ENCODE measurements around the gene KLHL21.
"Not testable (repeated sequence)": the region's sequence is repeated elsewhere in the genome, so short reads cannot be mapped to it uniquely, and the experiment has no call there.

KLHL21 gene, protein sequence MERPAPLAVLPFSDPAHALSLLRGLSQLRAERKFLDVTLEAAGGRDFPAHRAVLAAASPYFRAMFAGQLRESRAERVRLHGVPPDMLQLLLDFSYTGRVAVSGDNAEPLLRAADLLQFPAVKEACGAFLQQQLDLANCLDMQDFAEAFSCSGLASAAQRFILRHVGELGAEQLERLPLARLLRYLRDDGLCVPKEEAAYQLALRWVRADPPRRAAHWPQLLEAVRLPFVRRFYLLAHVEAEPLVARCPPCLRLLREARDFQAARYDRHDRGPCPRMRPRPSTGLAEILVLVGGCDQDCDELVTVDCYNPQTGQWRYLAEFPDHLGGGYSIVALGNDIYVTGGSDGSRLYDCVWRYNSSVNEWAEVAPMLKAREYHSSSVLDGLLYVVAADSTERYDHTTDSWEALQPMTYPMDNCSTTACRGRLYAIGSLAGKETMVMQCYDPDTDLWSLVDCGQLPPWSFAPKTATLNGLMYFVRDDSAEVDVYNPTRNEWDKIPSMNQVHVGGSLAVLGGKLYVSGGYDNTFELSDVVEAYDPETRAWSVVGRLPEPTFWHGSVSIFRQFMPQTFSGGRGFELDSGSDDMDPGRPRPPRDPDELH

GRCh38 chr1:6602669-6603237 is at the start of gene KLHL21:
Gene KLHL21, minus strand, starts transcription at chr1:6602869. Its CDS starts 52 bp downstream, at chr1:6602817.
- peak; percentile 86 to 90 for DNase-seq

DNA sequence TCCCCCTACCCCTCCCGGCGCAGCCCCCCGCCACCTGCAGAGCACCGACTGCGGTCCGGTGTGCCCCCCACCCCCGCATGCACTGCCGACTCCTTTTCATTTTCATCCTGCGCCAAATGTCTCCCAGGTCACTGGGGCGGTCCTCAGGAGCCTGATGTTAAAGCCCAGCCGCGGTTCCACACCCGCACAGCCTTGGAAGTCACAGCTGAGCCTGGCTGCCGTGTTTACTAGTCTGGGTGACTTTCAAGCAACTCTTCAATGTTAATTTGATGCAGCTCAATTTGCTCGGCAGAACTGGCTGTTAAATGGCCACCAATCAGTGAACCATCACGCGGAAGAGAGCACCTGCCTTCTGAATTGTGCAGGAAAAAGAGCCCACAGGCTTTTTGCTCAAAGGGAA is 49.2 kb upstream of the KLHL21 start:
- DNase-seq, result no peak

GRCh38 chr1:6648556-6648955 is 45.9 kb upstream of the KLHL21 start:
- DNase-seq, result no peak

DNA sequence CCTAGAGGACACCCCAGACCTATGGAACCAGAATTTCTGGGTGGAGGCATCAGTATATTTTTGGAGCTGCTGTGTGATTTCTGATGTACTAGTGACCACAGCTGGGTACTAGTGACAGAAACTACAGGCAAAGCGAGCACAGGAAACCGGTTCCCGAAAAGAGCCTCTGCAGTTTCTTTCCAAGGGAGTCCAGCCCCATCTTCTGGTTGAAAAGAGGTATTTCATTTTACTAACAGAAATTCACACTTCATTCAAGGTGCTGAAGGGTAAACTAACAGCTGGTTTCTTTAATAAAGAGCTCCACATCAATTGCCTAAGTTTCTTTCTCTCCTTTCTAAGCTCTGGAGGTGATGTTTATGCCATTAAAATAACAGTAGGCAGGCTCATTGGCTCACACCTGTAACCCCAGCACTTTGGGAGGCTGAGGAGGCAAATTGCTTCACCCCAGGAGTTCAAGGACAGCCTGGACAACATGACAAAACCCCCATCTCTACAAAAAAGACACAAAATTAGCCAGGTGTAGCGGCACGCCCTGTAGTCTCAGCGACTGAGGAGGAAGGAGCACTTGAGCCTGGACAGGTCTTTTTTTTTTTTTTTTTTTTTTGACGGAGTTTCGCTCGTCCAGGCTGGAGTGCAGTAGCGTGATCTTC is 44.0 kb upstream of the KLHL21 start:
- DNase-seq, result no peak

DNA sequence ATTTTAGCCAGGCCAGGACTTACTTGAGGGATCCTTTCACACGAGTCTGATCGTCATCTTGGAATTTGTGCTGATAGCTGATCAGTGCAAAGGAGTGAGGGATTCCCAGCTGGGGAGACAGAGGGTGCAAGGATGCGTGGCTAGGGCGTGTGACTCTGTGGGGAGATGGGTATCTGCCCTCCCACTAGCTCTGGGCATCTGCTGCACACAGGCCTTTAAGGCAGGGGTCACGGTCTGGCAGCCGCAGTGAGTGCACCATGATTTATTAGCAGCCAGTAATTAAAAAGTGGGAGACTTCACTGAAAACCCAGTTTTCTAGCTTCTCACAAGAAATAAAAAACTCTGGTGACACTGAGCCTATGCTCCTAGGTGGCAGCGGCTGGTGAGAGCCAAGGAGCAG is 42.3 kb upstream of the KLHL21 start:
- DNase-seq, result no peak

DNA sequence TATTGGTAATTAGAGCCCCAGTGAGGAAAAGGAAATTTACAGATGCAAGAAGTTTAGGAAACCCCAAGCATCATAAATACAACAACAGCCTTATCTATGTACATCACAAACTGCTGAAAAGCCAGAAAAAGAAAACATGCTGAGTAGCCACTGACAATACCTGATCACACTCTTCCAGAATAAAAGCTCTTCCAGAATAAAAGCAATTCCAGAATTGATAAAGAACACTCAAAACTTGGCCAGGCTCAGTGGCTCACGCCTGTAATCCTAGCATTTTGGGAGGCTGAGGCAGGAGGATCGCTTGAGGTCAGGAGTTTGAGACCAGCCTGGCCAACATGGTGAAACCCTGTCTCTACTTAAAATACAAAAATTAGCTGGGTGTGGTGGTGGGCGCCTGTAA is 38.2 kb upstream of the KLHL21 start:
- not testable (repeated sequence) for DNase-seq

GRCh38 chr1:6638226-6638625 is 35.6 kb upstream of the KLHL21 start:
- DNase-seq, result no peak

- DNase-seq, result no peak
Measured at GRCh38 chr1:6637770-6638169, 35.1 kb upstream of the KLHL21 start.

DNA sequence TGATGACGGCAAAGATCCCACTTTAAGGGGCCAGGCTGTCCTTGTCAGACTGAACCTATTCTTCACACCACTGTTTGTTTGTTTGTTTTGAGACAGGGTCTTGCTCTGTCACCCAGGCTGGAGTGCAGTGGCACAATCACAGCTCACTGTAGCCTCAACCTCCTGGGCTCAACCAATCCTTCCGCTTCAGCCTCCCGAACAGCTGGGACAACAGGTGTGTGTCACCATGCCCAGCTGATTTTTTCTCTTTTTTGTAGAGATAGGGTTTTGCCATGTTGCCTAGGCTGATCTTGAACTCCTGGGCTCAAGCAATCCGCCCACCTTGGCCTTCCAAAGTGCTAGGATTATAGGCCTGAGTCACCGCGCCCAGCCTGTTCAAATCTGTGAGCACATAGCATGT is 34.1 kb upstream of the KLHL21 start:
- not testable (repeated sequence) for DNase-seq

GRCh38 chr1:6635910-6636760 is 33.5 kb upstream of the KLHL21 start:
- no peak for DNase-seq

DNA sequence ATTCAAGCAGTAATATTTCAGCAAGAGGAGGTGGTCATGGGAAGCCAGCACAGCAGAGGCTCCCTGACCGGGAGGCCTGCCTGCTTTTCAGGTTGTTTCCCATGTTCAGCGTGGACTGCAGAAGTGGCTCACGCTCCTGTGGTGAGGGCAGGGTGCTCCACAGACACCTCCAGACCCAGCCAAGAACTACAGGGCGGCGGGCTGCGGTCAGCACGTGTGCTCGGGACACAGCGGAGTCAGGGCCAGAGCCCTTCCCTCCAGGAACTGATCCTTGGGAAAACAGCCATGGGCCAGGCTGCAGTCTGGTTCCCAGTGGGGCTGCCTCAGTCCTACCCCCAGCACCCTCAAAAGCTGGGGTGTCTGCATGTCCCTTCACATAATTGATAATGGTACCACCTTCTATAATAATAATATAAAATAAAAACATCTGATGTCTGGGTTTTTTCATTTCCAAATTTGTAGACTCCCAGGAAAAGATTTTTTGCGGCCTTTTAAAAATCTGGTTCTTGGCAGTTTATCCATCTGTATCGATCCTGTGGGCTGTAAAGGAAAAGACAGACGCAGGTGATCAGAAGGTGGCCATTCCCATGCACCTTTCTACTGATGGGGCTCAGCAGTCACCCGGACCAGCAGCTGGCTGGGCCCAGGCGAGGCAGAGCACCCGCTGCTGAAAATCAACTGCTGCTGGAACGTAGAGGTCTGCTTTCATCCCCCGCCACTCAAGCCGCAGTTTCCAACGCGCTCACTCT is 32.7 kb upstream of the KLHL21 start:
- DNase-seq, result no peak

- peak; percentile 55 to 59 for DNase-seq
Measured at GRCh38 chr1:6634371-6635052, 31.8 kb upstream of the KLHL21 start.

DNA sequence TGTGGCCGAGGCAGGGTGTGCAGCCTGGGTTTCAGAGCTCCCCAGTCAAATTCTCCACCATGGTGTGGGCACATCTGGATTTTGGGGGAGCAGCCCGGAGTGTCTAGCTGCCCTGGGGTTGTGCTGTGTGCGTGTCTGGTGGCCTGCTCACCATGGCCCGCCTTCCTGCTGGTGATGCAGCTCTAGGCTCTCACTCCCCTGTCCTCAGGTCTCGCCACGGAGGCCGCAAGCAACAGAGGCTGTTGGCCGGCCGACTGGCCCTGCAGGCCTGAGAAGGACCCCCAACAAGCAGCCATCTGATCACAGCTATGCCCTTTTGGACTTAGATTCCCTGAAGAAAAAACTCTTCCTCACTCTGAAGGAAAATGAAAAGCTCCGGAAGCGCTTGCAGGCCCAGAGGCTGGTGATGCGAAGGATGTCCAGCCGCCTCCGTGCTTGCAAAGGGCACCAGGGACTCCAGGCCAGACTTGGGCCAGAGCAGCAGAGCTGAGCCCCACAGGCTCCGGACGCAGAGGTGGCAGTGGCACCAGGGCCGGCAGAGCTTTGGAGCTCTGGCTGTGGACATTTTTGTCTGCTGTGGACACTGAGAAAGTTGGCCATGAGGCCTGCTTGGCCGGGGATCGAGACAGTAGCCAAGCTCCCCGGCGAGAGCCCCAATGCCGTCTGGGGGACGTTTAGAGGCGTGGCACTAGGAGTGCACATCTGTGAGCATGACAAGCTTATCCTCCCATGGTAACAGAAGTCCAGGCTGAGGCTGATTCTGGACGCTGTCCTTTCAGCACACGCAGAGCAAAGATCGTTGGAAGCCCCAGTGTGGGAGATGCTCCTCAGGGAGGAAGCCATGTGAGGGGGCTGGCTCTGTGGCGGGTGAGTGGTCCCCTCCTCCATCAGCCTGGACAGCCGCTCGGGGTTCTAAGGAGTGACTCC is 30.2 kb upstream of the KLHL21 start:
- DNase-seq, result no peak

DNA sequence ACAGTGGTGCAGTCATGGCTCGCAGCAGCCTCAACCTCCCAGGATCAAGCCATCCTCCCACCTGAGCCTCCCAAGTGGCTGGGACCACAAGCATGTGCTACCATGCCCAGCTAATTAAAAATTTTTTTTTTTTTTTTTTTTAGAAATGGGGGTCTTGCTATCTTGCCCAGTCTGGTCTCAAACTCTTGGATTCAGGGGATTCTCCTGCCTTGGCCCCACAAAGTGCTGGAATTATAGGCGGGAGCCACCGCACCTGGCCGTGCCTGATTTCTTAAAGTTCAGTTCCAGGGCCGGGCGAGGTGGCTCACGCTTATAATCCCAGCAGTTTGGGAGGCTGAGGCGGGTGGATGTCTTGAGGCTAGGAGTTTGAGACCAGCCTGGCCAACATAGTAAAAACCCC is 28.4 kb upstream of the KLHL21 start:
- DNase-seq, result no peak

DNA sequence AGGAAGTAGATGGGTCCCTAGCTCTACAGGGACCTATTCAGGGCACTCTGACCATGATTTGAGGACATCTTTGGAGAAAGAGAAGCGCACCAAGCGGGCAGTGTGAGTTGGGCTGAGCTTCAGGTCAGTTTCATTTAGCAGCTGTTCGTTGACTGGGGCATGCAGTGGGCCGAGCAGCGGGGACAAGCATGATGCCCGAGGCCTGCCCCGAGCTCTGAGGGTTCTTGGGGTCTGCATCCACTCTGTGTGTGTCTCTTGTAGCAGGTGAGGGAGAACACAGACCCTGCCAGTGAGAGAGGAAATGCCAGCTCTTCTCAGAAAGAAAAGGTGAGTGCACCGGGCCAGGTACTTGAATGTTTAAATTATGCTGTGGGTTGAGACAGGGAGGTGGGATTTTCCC is 27.4 kb upstream of the KLHL21 start:
- no peak for DNase-seq

- DNase-seq, result no peak
Measured at GRCh38 chr1:6628971-6629479, 26.4 kb upstream of the KLHL21 start.

DNA sequence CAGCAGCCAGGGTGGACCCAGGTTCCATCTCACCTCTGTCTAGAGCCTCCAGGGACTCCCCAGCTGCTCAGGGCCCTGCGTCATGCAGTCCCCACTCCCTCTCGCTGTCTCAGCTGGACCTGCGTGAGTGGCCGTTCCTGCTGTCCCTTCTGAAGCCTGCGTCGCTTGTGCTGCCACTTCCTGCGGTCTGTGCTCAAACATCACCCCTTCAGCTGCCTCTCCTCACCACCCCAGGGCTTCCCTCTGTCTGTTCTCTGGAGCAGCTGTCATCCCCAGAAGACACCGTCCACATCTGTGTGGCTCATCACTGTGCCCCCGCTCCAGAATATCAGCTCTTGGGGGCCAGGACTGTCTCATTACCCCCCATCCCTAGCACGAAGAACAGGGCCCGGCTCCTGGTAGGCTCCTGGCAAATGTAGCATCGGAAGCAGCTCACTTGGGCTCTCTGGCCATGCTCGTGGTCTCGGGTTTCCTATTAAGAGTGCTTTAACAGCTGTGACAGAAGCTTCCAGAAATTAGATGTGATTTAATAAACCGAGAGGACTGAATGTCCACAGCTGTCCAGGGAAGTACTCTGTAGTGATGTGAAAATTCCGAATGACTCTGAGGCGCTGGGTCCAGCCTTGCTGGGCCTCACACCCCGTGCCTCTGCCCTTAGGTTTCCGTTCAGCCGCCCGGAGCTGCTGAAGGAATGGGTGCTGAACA is 25.3 kb upstream of the KLHL21 start:
- no peak for DNase-seq

DNA sequence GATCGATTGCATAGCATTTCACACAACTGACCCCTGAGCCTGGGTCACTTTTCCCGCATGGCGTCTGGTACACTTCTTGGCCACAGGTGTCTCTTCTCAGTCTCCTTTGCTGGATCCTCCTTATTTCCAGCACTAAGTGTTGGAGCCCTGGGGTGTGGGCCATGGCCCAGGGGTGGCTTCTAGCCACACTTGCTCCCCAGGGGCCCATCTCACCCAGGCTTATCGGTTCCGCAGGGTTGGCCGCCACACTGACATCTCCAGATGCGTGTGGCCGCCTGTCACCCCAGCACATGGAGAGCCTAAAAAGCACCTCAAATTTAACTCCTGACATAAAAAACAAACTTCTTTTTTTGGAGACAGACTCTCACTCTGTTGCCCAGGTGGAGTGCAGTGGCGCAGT is 24.4 kb upstream of the KLHL21 start:
- DNase-seq, result no peak

DNA sequence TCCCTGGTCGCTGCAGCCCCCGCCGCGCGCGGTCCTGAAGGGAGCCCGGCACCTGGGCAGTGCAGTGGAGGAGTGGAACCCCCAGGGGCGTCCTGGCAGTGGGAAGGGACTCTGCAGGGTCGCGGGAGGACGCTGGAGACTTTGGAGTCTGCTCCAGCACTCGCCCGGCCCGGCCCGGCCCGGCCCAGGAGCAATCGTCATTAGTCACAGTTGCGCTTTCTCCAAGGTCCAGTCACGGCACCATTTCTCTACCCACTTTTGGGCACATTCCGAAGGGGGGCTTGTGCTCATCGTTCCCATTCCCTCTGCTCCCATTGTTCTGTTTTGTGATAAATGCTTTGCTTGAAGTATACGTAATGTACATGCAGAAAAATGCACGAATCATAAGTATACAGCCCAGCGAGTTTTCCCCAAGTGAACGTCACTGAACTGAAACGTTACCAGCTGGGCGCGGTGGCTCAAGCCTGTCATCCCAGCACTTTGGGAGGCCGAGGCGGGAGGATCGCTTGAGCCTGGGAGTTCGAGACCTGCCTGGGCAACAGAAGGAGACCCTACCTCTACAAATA is 23.0 kb upstream of the KLHL21 start:
- DNase-seq, result peak in 1 of 2 donors; percentile 23

Data from stimulated activated CD4-positive, alpha-beta T cell treated with anti-CD3 and anti-CD28 coated beads, Interleukin-2, amount 100 ng/mL, for 24 hours (primary cell).